Ascending aorta (tissue), 2 donors: ENCODE data around the gene KRT78. TPM values are rescaled to one million over a fixed set of nuclear protein-coding genes. Genes with fewer than 3 reads are reported as not detected.

Source experiments
- DNase-seq, 2 donors: peaks; one replicate each; pipeline ENCODE4 v3.0.0-alpha.2; 2019; ENCODE audit warnings: low spot score in 2 of 2
- H3K27ac ChIP-seq, 2 donors: fragments of 200-600 bp; sonication (generic); one replicate each; pipeline ENCODE4 v1.5.1; 2016 to 2017; ENCODE audit warnings: mild to moderate bottlenecking in 1 of 2
- H3K27me3 ChIP-seq: fragments of 200-600 bp; sonication (generic); one replicate; pipeline ENCODE4 v1.5.1; 2017
- H3K36me3 ChIP-seq, 2 donors: fragments of 200-600 bp; sonication (generic); one replicate each; pipeline ENCODE4 v1.5.1; 2016
- H3K4me1 ChIP-seq, 2 donors: fragments of 200-600 bp; sonication (generic); one replicate each; pipeline ENCODE4 v1.5.1; 2016 to 2017; ENCODE audit warnings: mild to moderate bottlenecking in 1 of 2
- H3K4me3 ChIP-seq, 2 donors: fragments of 200-600 bp; sonication (generic); one replicate each; pipeline ENCODE4 v1.5.1; 2016 to 2017; ENCODE audit warnings: mild to moderate bottlenecking in 1 of 2
- H3K9me3 ChIP-seq, 2 donors: fragments of 200-600 bp; sonication (generic); one replicate each; pipeline ENCODE4 v1.5.1; 2016
- CTCF ChIP-seq, 3 experiments: fragments of 200-600 bp in 2 of 3; fragments of 450-650 bp in 1 of 3; sonication (generic) in 2 of 3; IDR thresholded peaks; one replicate each; pipeline ENCODE4 v1.5.1; 2016 to 2019; ENCODE audit warnings: antibody characterized with exemption in 3 of 3, mild to moderate bottlenecking in 1 of 3, moderate library complexity in 1 of 3
- intact Hi-C: fragments of 100-400 bp; cut with DNase I; formaldehyde crosslinking; loops from one replicate; pipeline ENCODE4 v1.15.1; 2023
- total RNA-seq: library from RNA; depleted of rRNA; stranded (reverse); fragments of >200 nt; gene quantifications from one replicate; pipeline ENCODE4 v1.1.0, GENCODE V29; 2016

Gene KRT78
- total RNA-seq, 1 donor from 2014 or later, result not detected

- Histone ChIP-seq H3K27me3 (no peaks in the 10 kb centered on the region), H3K9me3 (no peaks in the 10 kb centered on the region), H3K4me3 (no peak overlapping the region), H3K36me3 (no peaks in the 10 kb centered on the region), H3K4me1 (no peaks in the 10 kb centered on the region), H3K27ac (no peak overlapping the region)
- DNase-seq, result no peak
- TF ChIP-seq CTCF (IDR thresholded peaks at IDR 0.05), result no peak
- intact Hi-C loops, result no loop called here
Measured at GRCh38 chr12:52811191-52812072, 37.4 kb downstream of the KRT78 start.

- Histone ChIP-seq H3K9me3 (no peaks in the 10 kb centered on the region), H3K27ac (no peak overlapping the region), H3K36me3 (no peaks in the 10 kb centered on the region), H3K27me3 (no peaks in the 10 kb centered on the region), H3K4me1 (no peaks in the 10 kb centered on the region), H3K4me3 (no peak overlapping the region)
- no peak for TF ChIP-seq CTCF (IDR thresholded peaks at IDR 0.05)
- intact Hi-C loops, result no loop called here
- DNase-seq, result no peak
Measured at GRCh38 chr12:52810554-52810953, 38.2 kb downstream of the KRT78 start.

- Histone ChIP-seq H3K4me3 (no peak overlapping the region), H3K36me3 (no peaks in the 10 kb centered on the region), H3K4me1 (no peaks in the 10 kb centered on the region), H3K27me3 (no peaks in the 10 kb centered on the region), H3K9me3 (no peaks in the 10 kb centered on the region), H3K27ac (no peak overlapping the region)
- no peak for DNase-seq
- no peak for TF ChIP-seq CTCF (IDR thresholded peaks at IDR 0.05)
- intact Hi-C loops, result no loop called here
Measured at GRCh38 chr12:52809166-52809565, 39.6 kb downstream of the KRT78 start.

- no peak for TF ChIP-seq CTCF (IDR thresholded peaks at IDR 0.05)
- intact Hi-C loops, result no loop called here
- no peak for DNase-seq
- H3K9me3 ChIP-seq, result no peaks in the 10 kb centered on the region
- H3K36me3 ChIP-seq, result no peaks in the 10 kb centered on the region
- no peaks in the 10 kb centered on the region for H3K27me3 ChIP-seq
- no peaks in the 10 kb centered on the region for H3K4me1 ChIP-seq
- no peak overlapping the region for H3K4me3 ChIP-seq
- no peak overlapping the region for H3K27ac ChIP-seq
Measured at GRCh38 chr12:52808573-52809160, 40.1 kb downstream of the KRT78 start.

GRCh38 chr12:52807544-52808470, 41.0 kb downstream of the KRT78 start:
- Histone ChIP-seq H3K36me3 (no peaks in the 10 kb centered on the region), H3K27ac (no peak overlapping the region), H3K4me3 (no peak overlapping the region), H3K4me1 (no peaks in the 10 kb centered on the region), H3K9me3 (no peaks in the 10 kb centered on the region), H3K27me3 (no peaks in the 10 kb centered on the region)
- no peak for TF ChIP-seq CTCF (IDR thresholded peaks at IDR 0.05)
- DNase-seq, result no peak
- intact Hi-C loops, result no loop called here
